Measurements from ENCODE around the gene THRB. TPM values are rescaled to one million over a fixed set of nuclear protein-coding genes. Genes with fewer than 3 reads are reported as not detected.

THRB gene
- total RNA-seq, 1 donor from 2014 or later = 0.31 TPM

DNA sequence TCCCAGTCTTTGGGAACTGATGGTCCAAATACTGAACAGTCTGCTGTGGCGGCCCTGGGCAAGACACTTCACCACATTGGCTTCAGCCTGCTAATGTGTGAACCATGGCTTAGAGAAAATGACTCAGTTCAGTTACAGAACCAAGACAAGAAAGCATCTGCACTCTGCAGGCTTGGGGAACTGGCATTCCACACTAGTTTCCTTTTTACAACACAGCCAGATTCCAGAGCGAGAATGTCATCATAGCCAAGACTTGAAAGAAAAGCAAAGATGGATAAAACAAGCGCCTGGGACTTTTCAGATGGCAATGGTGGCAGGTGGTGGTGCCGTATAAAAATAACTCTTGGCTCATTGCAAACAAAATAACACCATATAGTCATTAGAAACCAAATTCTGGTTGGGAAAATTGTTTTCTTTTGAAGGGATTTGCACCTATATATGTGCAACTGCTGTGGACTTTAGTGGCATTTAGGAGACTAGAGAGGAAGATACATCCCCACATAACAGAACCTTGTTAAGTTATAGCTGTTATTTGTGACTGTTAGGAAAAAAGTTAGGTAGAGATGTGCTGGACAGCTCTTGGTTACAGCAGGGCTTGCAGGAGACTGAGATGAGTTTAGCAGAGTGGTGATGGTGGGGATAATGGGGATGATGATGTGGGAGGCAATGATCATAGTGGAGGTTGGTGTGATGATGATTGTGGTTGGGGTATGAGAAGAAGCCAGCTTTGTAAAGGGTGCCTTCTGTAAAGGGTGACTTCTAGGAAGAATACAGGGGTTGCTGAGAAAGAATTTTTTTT lies 273.6 kb downstream of the THRB start:
- no peaks in the 10 kb centered on the region for H3K36me3 Mint-ChIP-seq (ENCODE audit: low read depth)

DNA sequence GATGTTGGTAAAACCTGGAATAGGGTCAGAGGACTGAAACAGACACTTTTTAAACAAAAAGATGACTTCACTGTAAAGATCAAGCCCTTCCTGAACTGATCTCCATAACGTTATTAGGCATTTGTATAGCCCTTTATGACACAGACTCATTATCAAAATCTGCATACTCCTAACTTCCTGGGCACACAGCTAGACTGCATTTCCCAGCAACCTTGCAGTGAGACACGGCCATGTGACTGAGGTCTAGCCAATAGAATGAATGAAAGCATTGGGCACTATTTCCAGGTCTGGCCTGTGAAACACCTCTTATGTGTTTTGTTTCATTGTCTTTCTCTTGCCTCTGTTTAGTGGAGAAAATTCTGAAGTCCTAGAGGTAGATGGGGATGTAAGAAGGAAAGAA lies 279.1 kb downstream of the THRB start:
- no peaks in the 10 kb centered on the region for H3K36me3 Mint-ChIP-seq (ENCODE audit: low read depth)
- no peaks in the 10 kb centered on the region for H3K4me1 Mint-ChIP-seq
- DNase-seq (no peak), ATAC-seq (ENCODE audit: low read depth) (no peak)
- ChIA-PET CTCF (no interaction called here), POLR2A (no interaction called here)
- no peak overlapping the region for H3K27ac Mint-ChIP-seq
- TF ChIP-seq, protein P1, sequence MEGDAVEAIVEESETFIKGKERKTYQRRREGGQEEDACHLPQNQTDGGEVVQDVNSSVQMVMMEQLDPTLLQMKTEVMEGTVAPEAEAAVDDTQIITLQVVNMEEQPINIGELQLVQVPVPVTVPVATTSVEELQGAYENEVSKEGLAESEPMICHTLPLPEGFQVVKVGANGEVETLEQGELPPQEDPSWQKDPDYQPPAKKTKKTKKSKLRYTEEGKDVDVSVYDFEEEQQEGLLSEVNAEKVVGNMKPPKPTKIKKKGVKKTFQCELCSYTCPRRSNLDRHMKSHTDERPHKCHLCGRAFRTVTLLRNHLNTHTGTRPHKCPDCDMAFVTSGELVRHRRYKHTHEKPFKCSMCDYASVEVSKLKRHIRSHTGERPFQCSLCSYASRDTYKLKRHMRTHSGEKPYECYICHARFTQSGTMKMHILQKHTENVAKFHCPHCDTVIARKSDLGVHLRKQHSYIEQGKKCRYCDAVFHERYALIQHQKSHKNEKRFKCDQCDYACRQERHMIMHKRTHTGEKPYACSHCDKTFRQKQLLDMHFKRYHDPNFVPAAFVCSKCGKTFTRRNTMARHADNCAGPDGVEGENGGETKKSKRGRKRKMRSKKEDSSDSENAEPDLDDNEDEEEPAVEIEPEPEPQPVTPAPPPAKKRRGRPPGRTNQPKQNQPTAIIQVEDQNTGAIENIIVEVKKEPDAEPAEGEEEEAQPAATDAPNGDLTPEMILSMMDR (IDR thresholded peaks at IDR 0.05) = no peak
- H3K9me3 Mint-ChIP-seq = no peaks in the 10 kb centered on the region
- H3K27me3 Mint-ChIP-seq = no peaks in the 10 kb centered on the region
- no peak overlapping the region for H3K4me3 Mint-ChIP-seq
- intact Hi-C loops (cut with micrococcal nuclease) = no loop called here

More for the DNA sequence above, 273.6 kb downstream of the THRB start:
- ChIA-PET POLR2A (no interaction called here), CTCF (no interaction called here)
- H3K27ac Mint-ChIP-seq = no peak overlapping the region
- intact Hi-C loops (cut with micrococcal nuclease) = no loop called here
- no peak for ATAC-seq (ENCODE audit: low read depth)
- no peaks in the 10 kb centered on the region for H3K9me3 Mint-ChIP-seq
- DNase-seq = no peak
- TF ChIP-seq, protein P1 (IDR thresholded peaks at IDR 0.05) = no peak
- H3K27me3 Mint-ChIP-seq = no peaks in the 10 kb centered on the region
- peaks cover 8% of the 10 kb centered on the region for H3K4me1 Mint-ChIP-seq
- H3K4me3 Mint-ChIP-seq = no peak overlapping the region

DNA sequence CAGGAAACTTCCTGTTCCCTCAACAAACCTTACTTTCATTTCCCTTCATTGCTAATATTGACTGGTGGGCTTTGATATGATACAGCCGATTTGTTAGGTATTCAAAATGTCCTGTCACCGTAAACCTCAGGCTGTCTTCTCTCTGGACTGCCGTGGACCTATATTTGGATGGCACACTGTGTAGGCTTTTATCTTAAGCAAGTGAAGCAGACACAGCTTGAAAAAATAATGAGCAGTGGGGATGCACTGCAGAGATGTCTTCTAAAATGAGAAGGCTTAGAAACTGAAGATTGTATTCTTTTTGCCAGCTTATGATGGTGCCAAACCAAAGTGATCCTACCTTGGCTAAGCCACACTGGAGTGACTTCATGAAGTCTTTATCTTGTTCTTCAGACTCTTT lies 283.3 kb downstream of the THRB start:
- POLR2A ChIA-PET = no interaction called here
- H3K4me1 Mint-ChIP-seq = no peaks in the 10 kb centered on the region
- TF ChIP-seq, protein P1 (IDR thresholded peaks at IDR 0.05) = no peak
- ATAC-seq (ENCODE audit: low read depth) (no peak), DNase-seq (no peak)
- peaks cover 5% of the 10 kb centered on the region for H3K27me3 Mint-ChIP-seq
- no peaks in the 10 kb centered on the region for H3K9me3 Mint-ChIP-seq
- intact Hi-C loops (cut with micrococcal nuclease) = no loop called here
- no peaks in the 10 kb centered on the region for H3K36me3 Mint-ChIP-seq (ENCODE audit: low read depth)
- CTCF ChIA-PET = no interaction called here
- no peak overlapping the region for H3K4me3 Mint-ChIP-seq
- no peak overlapping the region for H3K27ac Mint-ChIP-seq

DNA sequence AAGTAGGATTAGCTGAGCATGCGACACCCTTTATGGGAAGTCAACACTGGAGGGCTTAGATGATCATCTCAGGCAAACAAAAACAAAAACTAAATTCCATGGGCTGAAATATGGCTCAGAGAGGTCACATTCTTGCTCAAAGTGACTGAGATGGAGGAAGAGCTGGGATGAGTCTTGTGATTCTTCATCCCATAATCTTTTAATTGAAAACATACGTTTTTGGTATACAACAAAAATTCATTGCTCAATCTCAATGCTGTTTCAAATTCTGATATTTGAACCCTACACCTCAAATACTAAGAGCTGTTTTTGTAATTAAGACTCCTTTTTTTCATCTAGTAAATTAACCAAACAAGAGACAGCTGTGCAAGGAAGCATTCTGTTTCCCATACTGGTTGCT lies 292.6 kb downstream of the THRB start:
- Mint-ChIP-seq H3K27ac (no peak overlapping the region), H3K36me3 (ENCODE audit: low read depth) (no peaks in the 10 kb centered on the region), H3K27me3 (peaks cover 7% of the 10 kb centered on the region), H3K4me3 (no peak overlapping the region), H3K9me3 (no peaks in the 10 kb centered on the region), H3K4me1 (no peaks in the 10 kb centered on the region)
- TF ChIP-seq, protein P1 (IDR thresholded peaks at IDR 0.05) = no peak
- ChIA-PET CTCF (no interaction called here), POLR2A (no interaction called here)
- ATAC-seq (ENCODE audit: low read depth) (no peak), DNase-seq (no peak)
- intact Hi-C loops (cut with micrococcal nuclease) = no loop called here

DNA sequence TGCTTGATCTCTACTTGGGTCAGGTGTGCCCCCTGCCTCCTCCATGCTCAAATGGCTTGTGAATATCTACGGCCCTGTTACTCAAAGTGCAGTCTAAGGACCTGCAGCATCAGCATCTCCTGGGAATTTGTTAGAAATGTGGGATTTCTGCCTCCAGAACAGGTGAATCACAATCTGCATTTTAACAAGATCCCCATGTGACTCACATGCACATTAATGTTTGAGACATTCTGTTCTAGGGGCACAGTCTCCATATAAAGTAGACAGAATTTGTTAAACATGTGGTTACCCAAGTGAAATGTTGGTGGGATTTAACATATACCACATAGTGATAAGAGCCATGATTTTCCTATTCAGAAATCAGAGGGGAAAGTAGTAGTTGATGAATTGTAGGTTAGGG lies 293.3 kb downstream of the THRB start:
- no peaks in the 10 kb centered on the region for H3K4me1 Mint-ChIP-seq
- TF ChIP-seq, protein P1 (IDR thresholded peaks at IDR 0.05) = no peak
- CTCF ChIA-PET = no interaction called here
- no peak overlapping the region for H3K27ac Mint-ChIP-seq
- DNase-seq (no peak), ATAC-seq (ENCODE audit: low read depth) (no peak)
- peaks cover 7% of the 10 kb centered on the region for H3K27me3 Mint-ChIP-seq
- intact Hi-C loops (cut with micrococcal nuclease) = no loop called here
- no peak overlapping the region for H3K4me3 Mint-ChIP-seq
- POLR2A ChIA-PET = no interaction called here
- no peaks in the 10 kb centered on the region for H3K36me3 Mint-ChIP-seq (ENCODE audit: low read depth)
- H3K9me3 Mint-ChIP-seq = no peaks in the 10 kb centered on the region
